WTC11 (cell line): Measurements from ENCODE around the gene ARL4D. TPM values are rescaled to one million over a fixed set of nuclear protein-coding genes. Genes with fewer than 3 reads are reported as not detected.
A peak's percentile ranks its signal among the peaks of the same experiment; 100 is the strongest.

ENCODE experiments used
- ATAC-seq: fragments of 200-7000 bp; cut with Tn5 transposase; 2 replicates; pipeline ENCODE4 v1.10.0; 2021; ENCODE audit warnings: mild to moderate bottlenecking, moderate library complexity
- CTCF ChIA-PET: fragments of 300-600 bp; sonication (Branson Sonifier 250); formaldehyde crosslinking; loops from one replicate; lab custom pipeline; 2021; ENCODE audit warnings: antibody characterized with exemption; lab: Charles Lee
- POLR2A ChIA-PET: fragments of 350-600 bp; sonication (Branson Sonifier 250); formaldehyde crosslinking; loops from one replicate; lab custom pipeline; 2021; ENCODE audit warnings: antibody characterized with exemption; lab: Charles Lee
- DNase-seq: peaks from one replicate; pipeline ENCODE4 v3.0.0; 2021; ENCODE audit warnings: low spot score
- H3K27ac Mint-ChIP-seq: 2 replicates; pipeline ENCODE4 v1.8.0; 2021; ENCODE audit warnings: mixed read lengths
- H3K27me3 Mint-ChIP-seq: 2 replicates; pipeline ENCODE4 v1.8.0; 2021; ENCODE audit warnings: low read depth, mild to moderate bottlenecking, moderate library complexity, mixed read lengths
- H3K36me3 Mint-ChIP-seq: 2 replicates; pipeline ENCODE4 v1.8.0; 2021; ENCODE audit warnings: mixed read lengths
- H3K4me1 Mint-ChIP-seq: 2 replicates; pipeline ENCODE4 v1.8.0; 2022; ENCODE audit warnings: mixed read lengths
- H3K4me3 Mint-ChIP-seq: 2 replicates; pipeline ENCODE4 v1.8.0; 2021; ENCODE audit warnings: mild to moderate bottlenecking, moderate library complexity, mixed read lengths
- H3K9me3 Mint-ChIP-seq: 2 replicates; pipeline ENCODE4 v1.8.0; 2021; ENCODE audit warnings: mixed read lengths
- CBFB ChIP-seq: sonication (generic); formaldehyde crosslinking; IDR thresholded peaks from 2 replicates; pipeline ENCODE4 v1.8.1; 2022; ENCODE audit warnings: mild to moderate bottlenecking, low read depth, missing genetic modification reagents
- CREM ChIP-seq: sonication (generic); formaldehyde crosslinking; IDR thresholded peaks from 2 replicates; pipeline ENCODE4 v1.8.1; 2022; ENCODE audit warnings: mild to moderate bottlenecking, missing genetic modification reagents, moderate library complexity
- ERG ChIP-seq: fragments of 250-450 bp; sonication (Bioruptor Pico); IDR thresholded peaks from 2 replicates; pipeline ENCODE4 v1.8.0; 2021; ENCODE audit warnings: mild to moderate bottlenecking
- ESRRA ChIP-seq: sonication (generic); formaldehyde crosslinking; IDR thresholded peaks from 2 replicates; pipeline ENCODE4 v1.8.1; 2022; ENCODE audit warnings: mild to moderate bottlenecking, missing genetic modification reagents, borderline replicate concordance
- FOXK1 ChIP-seq: sonication (generic); formaldehyde crosslinking; IDR thresholded peaks from 2 replicates; pipeline ENCODE4 v1.8.0; 2022; ENCODE audit warnings: mild to moderate bottlenecking, moderate library complexity, missing genetic modification reagents
- HMGA2 ChIP-seq: fragments of 250-450 bp; sonication (Bioruptor Pico); IDR thresholded peaks from 2 replicates; pipeline ENCODE4 v1.4.0; 2021; ENCODE audit warnings: mild to moderate bottlenecking, moderate library complexity
- MAX ChIP-seq: sonication (generic); formaldehyde crosslinking; IDR thresholded peaks from 2 replicates; pipeline ENCODE4 v1.8.0; 2022; ENCODE audit warnings: mild to moderate bottlenecking, missing genetic modification reagents
- MXD4 ChIP-seq: fragments of 250-450 bp; sonication (Bioruptor Pico); IDR thresholded peaks from 2 replicates; pipeline ENCODE4 v1.8.0; 2021; ENCODE audit warnings: mild to moderate bottlenecking, moderate library complexity, borderline replicate concordance
- SMAD4 ChIP-seq: sonication (generic); formaldehyde crosslinking; IDR thresholded peaks from 2 replicates; pipeline ENCODE4 v1.8.0; 2022; ENCODE audit warnings: mild to moderate bottlenecking, missing genetic modification reagents
- USF2 ChIP-seq: sonication (generic); formaldehyde crosslinking; IDR thresholded peaks from 2 replicates; pipeline ENCODE4 v1.8.1; 2023; ENCODE audit warnings: mild to moderate bottlenecking, missing genetic modification reagents, moderate library complexity
- ZNF232 ChIP-seq: sonication (generic); formaldehyde crosslinking; IDR thresholded peaks from 2 replicates; pipeline ENCODE4 v1.8.0; 2022; ENCODE audit warnings: mild to moderate bottlenecking, missing genetic modification reagents
- ZNF416 ChIP-seq: fragments of 250-450 bp; sonication (Bioruptor Pico); IDR thresholded peaks from 2 replicates; pipeline ENCODE4 v1.9.0; 2021; ENCODE audit warnings: mild to moderate bottlenecking, inconsistent platforms
- ZNF423 ChIP-seq: fragments of 250-450 bp; sonication (Bioruptor Pico); IDR thresholded peaks from 2 replicates; pipeline ENCODE4 v2.1.2; 2022; ENCODE audit warnings: mild to moderate bottlenecking, moderate library complexity
- ZNF671 ChIP-seq: fragments of 250-450 bp; sonication (Bioruptor Pico); IDR thresholded peaks from 2 replicates; pipeline ENCODE4 v1.8.0; 2021; ENCODE audit warnings: mild to moderate bottlenecking
- total RNA-seq: library from RNA; stranded (reverse); gene quantifications from 3 replicates; pipeline ENCODE4 v1.2.3, GENCODE V29; 2021
- TF ChIP-seq, protein P1 (sequence below): fragments of 250-450 bp; sonication (Bioruptor Pico); conservative IDR thresholded peaks from 2 replicates; pipeline ENCODE4 v1.9.0; 2021; ENCODE audit warnings: mild to moderate bottlenecking
- TF ChIP-seq, protein P2 (sequence below): sonication (generic); formaldehyde crosslinking; IDR thresholded peaks from 2 replicates; pipeline ENCODE4 v1.8.1; 2022; ENCODE audit warnings: low read depth, mild to moderate bottlenecking, moderate library complexity, missing genetic modification reagents, borderline replicate concordance
- TF ChIP-seq, protein P3 (sequence below): sonication (generic); formaldehyde crosslinking; conservative IDR thresholded peaks from 2 replicates; pipeline ENCODE4 v1.8.1; 2023; ENCODE audit warnings: mild to moderate bottlenecking, low read depth, missing genetic modification reagents, moderate library complexity
- TF ChIP-seq, protein P4 (sequence below): sonication (generic); formaldehyde crosslinking; conservative IDR thresholded peaks from 2 replicates; pipeline ENCODE4 v1.8.1; 2022; ENCODE audit warnings: mild to moderate bottlenecking, missing genetic modification reagents
- TF ChIP-seq, protein P5 (sequence below): sonication (generic); formaldehyde crosslinking; IDR thresholded peaks from 2 replicates; pipeline ENCODE4 v1.8.1; 2022; ENCODE audit warnings: low read depth, missing genetic modification reagents, borderline replicate concordance

The ARL4D gene
- total RNA-seq, 1 experiment from 2014 or later: 11.9 TPM

- no peak overlapping the region; the same call in 1 of the 2 replicates for H3K27ac Mint-ChIP-seq
- CTCF ChIA-PET: interaction anchor here (0.9 kb wide), 1 partner anchor 34 kb away, joined by 3 read pairs; no protein-coding TSS in a partner anchor
- H3K9me3 Mint-ChIP-seq: no peaks in the 10 kb centered on the region
- no peaks in the 10 kb centered on the region; the same call in 1 of the 2 replicates for H3K36me3 Mint-ChIP-seq
- POLR2A ChIA-PET: no interaction called here
- TF ChIP-seq ZNF671 (CRISPR knock-in tag): no peak
- TF ChIP-seq, protein P1, sequence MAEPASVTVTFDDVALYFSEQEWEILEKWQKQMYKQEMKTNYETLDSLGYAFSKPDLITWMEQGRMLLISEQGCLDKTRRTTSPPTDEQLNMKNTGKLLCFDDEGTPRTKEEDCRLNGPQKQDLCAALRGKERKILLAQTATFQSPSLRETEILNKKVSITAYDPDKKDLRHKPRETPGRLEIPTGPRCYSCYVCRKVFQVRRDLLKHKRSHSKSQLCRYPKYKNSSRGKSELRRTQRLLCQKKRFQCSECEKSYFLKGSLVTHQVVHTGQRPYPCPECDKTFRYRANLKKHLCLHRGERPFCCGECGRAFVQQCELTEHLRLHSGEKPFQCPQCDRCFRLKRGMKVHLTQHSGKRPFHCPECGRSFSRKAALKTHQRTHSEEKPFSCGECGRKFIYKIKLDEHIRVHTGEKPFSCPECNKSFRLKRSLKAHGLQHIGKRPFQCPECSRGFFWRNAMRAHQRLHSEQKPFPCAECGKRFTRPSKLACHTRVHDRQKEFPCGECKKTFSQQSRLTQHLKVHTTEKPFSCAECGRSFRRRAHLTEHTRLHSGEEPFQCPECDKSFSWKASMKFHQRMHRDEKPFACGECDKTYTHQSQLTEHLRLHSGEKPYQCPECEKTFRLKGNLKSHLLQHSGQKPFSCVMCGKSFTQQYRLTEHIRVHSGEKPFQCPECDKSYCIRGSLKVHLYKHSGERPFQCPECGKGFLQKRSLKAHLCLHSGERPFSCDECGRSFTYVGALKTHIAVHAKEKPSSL: no peak
- TF ChIP-seq, protein P2, sequence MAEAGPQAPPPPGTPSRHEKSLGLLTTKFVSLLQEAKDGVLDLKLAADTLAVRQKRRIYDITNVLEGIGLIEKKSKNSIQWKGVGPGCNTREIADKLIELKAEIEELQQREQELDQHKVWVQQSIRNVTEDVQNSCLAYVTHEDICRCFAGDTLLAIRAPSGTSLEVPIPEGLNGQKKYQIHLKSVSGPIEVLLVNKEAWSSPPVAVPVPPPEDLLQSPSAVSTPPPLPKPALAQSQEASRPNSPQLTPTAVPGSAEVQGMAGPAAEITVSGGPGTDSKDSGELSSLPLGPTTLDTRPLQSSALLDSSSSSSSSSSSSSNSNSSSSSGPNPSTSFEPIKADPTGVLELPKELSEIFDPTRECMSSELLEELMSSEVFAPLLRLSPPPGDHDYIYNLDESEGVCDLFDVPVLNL: no peak
- TF ChIP-seq MXD4 (CRISPR knock-in tag): no peak
- TF ChIP-seq, protein P3, sequence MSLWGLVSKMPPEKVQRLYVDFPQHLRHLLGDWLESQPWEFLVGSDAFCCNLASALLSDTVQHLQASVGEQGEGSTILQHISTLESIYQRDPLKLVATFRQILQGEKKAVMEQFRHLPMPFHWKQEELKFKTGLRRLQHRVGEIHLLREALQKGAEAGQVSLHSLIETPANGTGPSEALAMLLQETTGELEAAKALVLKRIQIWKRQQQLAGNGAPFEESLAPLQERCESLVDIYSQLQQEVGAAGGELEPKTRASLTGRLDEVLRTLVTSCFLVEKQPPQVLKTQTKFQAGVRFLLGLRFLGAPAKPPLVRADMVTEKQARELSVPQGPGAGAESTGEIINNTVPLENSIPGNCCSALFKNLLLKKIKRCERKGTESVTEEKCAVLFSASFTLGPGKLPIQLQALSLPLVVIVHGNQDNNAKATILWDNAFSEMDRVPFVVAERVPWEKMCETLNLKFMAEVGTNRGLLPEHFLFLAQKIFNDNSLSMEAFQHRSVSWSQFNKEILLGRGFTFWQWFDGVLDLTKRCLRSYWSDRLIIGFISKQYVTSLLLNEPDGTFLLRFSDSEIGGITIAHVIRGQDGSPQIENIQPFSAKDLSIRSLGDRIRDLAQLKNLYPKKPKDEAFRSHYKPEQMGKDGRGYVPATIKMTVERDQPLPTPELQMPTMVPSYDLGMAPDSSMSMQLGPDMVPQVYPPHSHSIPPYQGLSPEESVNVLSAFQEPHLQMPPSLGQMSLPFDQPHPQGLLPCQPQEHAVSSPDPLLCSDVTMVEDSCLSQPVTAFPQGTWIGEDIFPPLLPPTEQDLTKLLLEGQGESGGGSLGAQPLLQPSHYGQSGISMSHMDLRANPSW (CRISPR knock-in tag): no peak
- DNase-seq: no peak
- peak overlapping the region; percentile 85 for H3K4me3 Mint-ChIP-seq
- peaks cover 26% of the 10 kb centered on the region for H3K4me1 Mint-ChIP-seq
- ATAC-seq: no peak
- peaks cover 21% of the 10 kb centered on the region for H3K27me3 Mint-ChIP-seq
Observed at GRCh38 chr17:43359469-43360110, 39.2 kb upstream of the ARL4D start.

GRCh38 chr17:43360376-43360738, 38.4 kb upstream of the ARL4D start:
- Mint-ChIP-seq H3K9me3 (peaks cover 1% of the 10 kb centered on the region; the same call in 1 of the 2 replicates), H3K36me3 (no peaks in the 10 kb centered on the region; the same call in none of the 2 replicates), H3K4me1 (peaks cover 23% of the 10 kb centered on the region)
- no peak for TF ChIP-seq ERG
- no peak for TF ChIP-seq FOXK1 (CRISPR knock-in tag)
- TF ChIP-seq ESRRA (CRISPR knock-in tag): no peak
- TF ChIP-seq ZNF423 (CRISPR knock-in tag): no peak
- no peak for TF ChIP-seq SMAD4
- TF ChIP-seq, protein P4, sequence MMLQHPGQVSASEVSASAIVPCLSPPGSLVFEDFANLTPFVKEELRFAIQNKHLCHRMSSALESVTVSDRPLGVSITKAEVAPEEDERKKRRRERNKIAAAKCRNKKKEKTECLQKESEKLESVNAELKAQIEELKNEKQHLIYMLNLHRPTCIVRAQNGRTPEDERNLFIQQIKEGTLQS (CRISPR knock-in tag): no peak
- TF ChIP-seq CREM (CRISPR knock-in tag): no peak
- TF ChIP-seq, protein P1: no peak
- TF ChIP-seq ZNF232: no peak
- TF ChIP-seq ZNF416: no peak
- no peak for TF ChIP-seq USF2
- TF ChIP-seq MAX: no peak
- TF ChIP-seq, protein P5, sequence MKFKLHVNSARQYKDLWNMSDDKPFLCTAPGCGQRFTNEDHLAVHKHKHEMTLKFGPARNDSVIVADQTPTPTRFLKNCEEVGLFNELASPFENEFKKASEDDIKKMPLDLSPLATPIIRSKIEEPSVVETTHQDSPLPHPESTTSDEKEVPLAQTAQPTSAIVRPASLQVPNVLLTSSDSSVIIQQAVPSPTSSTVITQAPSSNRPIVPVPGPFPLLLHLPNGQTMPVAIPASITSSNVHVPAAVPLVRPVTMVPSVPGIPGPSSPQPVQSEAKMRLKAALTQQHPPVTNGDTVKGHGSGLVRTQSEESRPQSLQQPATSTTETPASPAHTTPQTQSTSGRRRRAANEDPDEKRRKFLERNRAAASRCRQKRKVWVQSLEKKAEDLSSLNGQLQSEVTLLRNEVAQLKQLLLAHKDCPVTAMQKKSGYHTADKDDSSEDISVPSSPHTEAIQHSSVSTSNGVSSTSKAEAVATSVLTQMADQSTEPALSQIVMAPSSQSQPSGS (CRISPR knock-in tag): no peak
- TF ChIP-seq HMGA2 (CRISPR knock-in tag): no peak
- TF ChIP-seq CBFB: no peak
- TF ChIP-seq, all 79 proteins: peak for 0
- peak overlapping the region; percentile 85 for H3K4me3 Mint-ChIP-seq
- ATAC-seq: no peak
- no peak for DNase-seq
- peak overlapping the region; percentile 100 for H3K27ac Mint-ChIP-seq
- CTCF ChIA-PET: interaction anchor here (0.6 to 2.2 kb wide), 6 partner anchors 21 to 123 kb away, joined by 3 to 10 read pairs (median 6); partner anchors contain the start of genes ARL4D and DHX8
- POLR2A ChIA-PET: interaction anchor here (0.6 to 1.1 kb wide), 6 partner anchors 8 to 124 kb away, joined by 3 to 7 read pairs (median 3); partner anchors contain the start of gene DHX8
- peaks cover 21% of the 10 kb centered on the region for H3K27me3 Mint-ChIP-seq
